Endothelial cell of umbilical vein (primary cell): ENCODE results near the gene MED22. TPM values are rescaled to one million over a fixed set of nuclear protein-coding genes. Genes with fewer than 3 reads are reported as not detected.
A peak's percentile ranks its signal among the peaks of the same experiment; 100 is the strongest.

ENCODE experiments used
- BruUV-seq: library from RNA; stranded (reverse); fragments of 400-500 nt; replicated peaks from 2 replicates; lab custom pipeline; 2021; lab: Mats Ljungman, UMichigan
- CTCF ChIA-PET: fragments of 300-600, 350-600 bp; sonication (Branson Sonifier 250); formaldehyde crosslinking; loops from one replicate; lab custom pipeline; 2021; ENCODE audit warnings: antibody characterized with exemption, inconsistent platforms; lab: Charles Lee
- POLR2A ChIA-PET: fragments of 300-600, 350-600 bp; sonication (Branson Sonifier 250); formaldehyde crosslinking; loops from one replicate; lab custom pipeline; 2021; ENCODE audit warnings: antibody characterized with exemption, inconsistent platforms; lab: Charles Lee
- DNase-seq: peaks from one replicate; pipeline ENCODE4 v3.0.0-alpha.2; 2011; ENCODE audit warnings: low read depth, low spot score
- FAIRE-seq: peaks from 2 replicates; lab custom pipeline; 2011; peaks lifted over from hg19 to GRCh38; lab: Jason Lieb, UNC
- H2AFZ ChIP-seq: 2 replicates; pipeline ENCODE4 v1.6.0; 2012; ENCODE audit warnings: low read depth, low read length, control low read depth, inconsistent platforms
- H3K27ac ChIP-seq: 2 replicates; pipeline ENCODE4 v1.5.1; 2011; ENCODE audit warnings: low read depth, mild to moderate bottlenecking, control low read depth, low read length, moderate library complexity; ENCODE audit not compliant: insufficient read depth
- H3K27me3 ChIP-seq, 2 experiments: 2 replicates each; pipeline versions ENCODE4 v1.6.0 to v1.6.1; 2011; ENCODE audit warnings: low read length in 2 of 2, mixed read lengths in 1 of 2; ENCODE audit not compliant: control insufficient read depth in 2 of 2, insufficient read depth in 2 of 2
- H3K36me3 ChIP-seq, 2 experiments: 2 replicates in 1 of 2; 3 replicates in 1 of 2; pipeline ENCODE4 v1.5.1; 2011; ENCODE audit warnings: low read length in 2 of 2, mild to moderate bottlenecking in 1 of 2, moderate library complexity in 1 of 2; ENCODE audit not compliant: control insufficient read depth in 2 of 2, insufficient read depth in 2 of 2; ENCODE audit errors: extremely low read depth in 1 of 2
- H3K4me1 ChIP-seq: 3 replicates; pipeline ENCODE4 v1.5.1; 2011; ENCODE audit warnings: mild to moderate bottlenecking, low read length; ENCODE audit not compliant: control insufficient read depth, insufficient read depth; ENCODE audit errors: extremely low read depth
- H3K4me2 ChIP-seq: 2 replicates; pipeline ENCODE4 v1.6.1; 2011; ENCODE audit warnings: low read length, control low read depth, mixed read lengths; ENCODE audit not compliant: insufficient read depth
- H3K4me3 ChIP-seq, 3 experiments: fragments of 200-600 bp in 1 of 3; sonication (generic), shearing (Covaris generic) in 1 of 3; replicated peaks in 1 of 3; 2 replicates each; pipeline ENCODE4 v1.5.1; 2011 to 2016; ENCODE audit warnings: control low read depth in 3 of 3, low read length in 3 of 3, mild to moderate bottlenecking in 2 of 3, inconsistent platforms in 1 of 3, low read depth in 1 of 3, moderate library complexity in 1 of 3; ENCODE audit not compliant: insufficient read depth in 1 of 3
- H3K79me2 ChIP-seq: 2 replicates; pipeline ENCODE4 v1.6.0; 2012; ENCODE audit warnings: low read length, inconsistent platforms; ENCODE audit not compliant: control insufficient read depth, insufficient read depth
- H3K9ac ChIP-seq: replicated peaks from 2 replicates; pipeline ENCODE3; 2011; ENCODE audit warnings: low read length, control low read depth; ENCODE audit not compliant: insufficient read depth; ENCODE audit errors: extremely low read depth
- H3K9me1 ChIP-seq: replicated peaks from 3 replicates; pipeline ENCODE4 v1.6.0; 2011; ENCODE audit warnings: mild to moderate bottlenecking, low read length; ENCODE audit not compliant: control insufficient read depth, insufficient read depth; ENCODE audit errors: extremely low read depth
- H3K9me3 ChIP-seq: replicated peaks from 2 replicates; pipeline ENCODE4 v1.5.1; 2012; ENCODE audit warnings: low read length, inconsistent platforms; ENCODE audit not compliant: control insufficient read depth, insufficient read depth
- H4K20me1 ChIP-seq: replicated peaks from 2 replicates; pipeline ENCODE3; 2011; ENCODE audit warnings: mild to moderate bottlenecking, low read length; ENCODE audit not compliant: control insufficient read depth, insufficient read depth; ENCODE audit errors: extremely low read depth
- CTCF ChIP-seq, 2 donors: IDR thresholded peaks; 1 replicate in 1 of 2; 2 replicates in 1 of 2; pipeline ENCODE4 v1.5.1; 2011; ENCODE audit warnings: low read length in 2 of 2, mild to moderate bottlenecking in 2 of 2, moderate library complexity in 2 of 2, control low read depth in 1 of 2, inconsistent platforms in 1 of 2, low read depth in 1 of 2; ENCODE audit not compliant: insufficient read depth in 1 of 2; ENCODE audit errors: extremely low read depth in 1 of 2
- EZH2 ChIP-seq: IDR thresholded peaks from 2 replicates; pipeline ENCODE4 v1.6.1; 2012; ENCODE audit warnings: borderline replicate concordance, low read depth, mild to moderate bottlenecking, moderate library complexity, low read length, inconsistent platforms; ENCODE audit not compliant: severe bottlenecking
- FOS ChIP-seq: IDR thresholded peaks from 2 replicates; pipeline ENCODE4 v1.6.1; 2011; ENCODE audit warnings: mild to moderate bottlenecking, low read length, moderate library complexity, borderline replicate concordance; ENCODE audit not compliant: insufficient read depth
- GATA2 ChIP-seq: IDR thresholded peaks from 2 replicates; pipeline ENCODE4 v1.7.0; 2011; ENCODE audit warnings: low read depth, mild to moderate bottlenecking, moderate library complexity, mixed read lengths, low read length; ENCODE audit not compliant: insufficient read length, insufficient read depth
- JUN ChIP-seq: IDR thresholded peaks from 2 replicates; pipeline ENCODE4 v1.6.1; 2011; ENCODE audit warnings: borderline replicate concordance, low read depth; ENCODE audit not compliant: insufficient read length, insufficient read depth
- MYC ChIP-seq: IDR thresholded peaks from one replicate; pipeline ENCODE4 v1.6.1; 2011; ENCODE audit warnings: mild to moderate bottlenecking, low read depth, low read length
- POLR2A ChIP-seq: IDR thresholded peaks from 2 replicates; pipeline ENCODE4 v1.6.1; 2012; ENCODE audit warnings: low read depth, mild to moderate bottlenecking, control low read depth, low read length
- POLR2AphosphoS5 ChIP-seq: IDR thresholded peaks from 2 replicates; pipeline ENCODE4 v1.6.1; 2012; ENCODE audit warnings: low read depth, mild to moderate bottlenecking, control low read depth, low read length, moderate library complexity; ENCODE audit not compliant: insufficient read depth
- dilution Hi-C: fragments of 300-500 bp; cut with MboI; formaldehyde crosslinking; loops from one replicate; pipeline ENCODE4 v1.15.0; 2019; ENCODE audit warnings: low sequenced_read_pairs; ENCODE audit not compliant: extremely low pct_ligation_motif_present
- intact Hi-C: fragments of 100-400 bp; cut with micrococcal nuclease; formaldehyde crosslinking; loops from one replicate; pipeline ENCODE4 v1.10.0; 2022
- polyA plus RNA-seq, 4 experiments: library from polyadenylated mRNA; depleted of rRNA in 3 of 4; stranded (reverse) in 3 of 4; unstranded in 1 of 4; fragments of >200 nt; gene quantifications; 2 replicates each; pipeline versions ENCODE4 v1.2.1 to v1.2.3, GENCODE V29; 2011 to 2012; ENCODE audit warnings: missing spikeins in 1 of 4
- total RNA-seq: library from RNA; stranded (reverse); gene quantifications from 2 replicates; pipeline ENCODE4 v1.2.3, GENCODE V29; 2021
- TF ChIP-seq, protein P1 (sequence below): IDR thresholded peaks from 2 replicates; pipeline ENCODE4 v1.6.1; 2011; ENCODE audit not compliant: insufficient read depth, insufficient read length

The MED22 gene
- total and polyA plus RNA-seq, 2 donors (not counting 3 experiments of a cell fraction or from before 2014, with no cell fraction given) = 25.7 to 27.4 TPM

GRCh38 chr9:133359399-133360175 is 11.7 kb upstream of the MED22 start:
- ChIA-PET CTCF (interaction anchor here (0.8 to 1.4 kb wide), 2 partner anchors 13 to 127 kb away, joined by 3 to 6 read pairs; no protein-coding TSS in a partner anchor), POLR2A (no interaction called here)
- TF ChIP-seq CTCF (IDR thresholded peaks at IDR 0.05; ENCODE audit: extremely low read depth in 1 of 2, insufficient read depth in 1 of 2, low read depth in 1 of 2, low read length in 2 of 2) = peak in 1 of 2 donors; percentile 23
- TF ChIP-seq, protein P1, sequence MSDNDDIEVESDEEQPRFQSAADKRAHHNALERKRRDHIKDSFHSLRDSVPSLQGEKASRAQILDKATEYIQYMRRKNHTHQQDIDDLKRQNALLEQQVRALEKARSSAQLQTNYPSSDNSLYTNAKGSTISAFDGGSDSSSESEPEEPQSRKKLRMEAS = no peak
- DNase-seq (no peak), FAIRE-seq (no peak)
- Histone ChIP-seq H3K4me3 (no peak overlapping the region), H3K4me2 (no peak overlapping the region), H3K27me3 (no peaks in the 10 kb centered on the region), H3K36me3 (peaks cover 21 to 35% of the 10 kb centered on the region in 2 experiments), H3K9ac (no peak overlapping the region), H3K79me2 (no peaks in the 10 kb centered on the region), H3K9me3 (no peaks in the 10 kb centered on the region), H4K20me1 (no peaks in the 10 kb centered on the region), H3K9me1 (no peaks in the 10 kb centered on the region), H3K4me1 (peaks cover 10% of the 10 kb centered on the region), H2AFZ (no peak overlapping the region), H3K27ac (no peak overlapping the region)
- dilution Hi-C loops (no loop called here), intact Hi-C loops (no loop called here)
- BruUV-seq = no TSS peak

DNA sequence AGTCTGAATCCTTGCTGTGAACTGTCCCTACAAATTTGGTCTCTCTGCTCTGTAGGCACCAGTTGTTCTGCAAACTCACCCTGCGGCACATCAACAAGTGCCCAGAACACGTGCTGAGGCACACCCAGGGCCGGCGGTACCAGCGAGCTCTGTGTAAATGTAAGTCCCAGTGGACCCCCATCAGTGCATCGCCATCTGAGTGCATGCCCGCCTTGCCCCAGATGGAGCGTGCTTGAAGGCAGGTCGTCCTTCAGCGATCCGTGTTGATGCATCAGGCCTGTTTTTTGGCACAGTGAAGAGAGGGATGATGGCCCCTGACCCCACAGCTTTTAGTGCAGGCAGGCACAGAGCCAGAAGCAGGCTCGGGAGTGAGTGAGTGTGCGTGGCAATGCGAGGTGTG is 9.7 kb upstream of the MED22 start:
- intact Hi-C loops = loop anchor here (2.0 kb wide), 1 partner anchor 121 kb away; the partner anchor contains the start of gene SLC2A6
- CTCF ChIA-PET = interaction anchor here (1.0 to 1.3 kb wide), 3 partner anchors 15 to 128 kb away, joined by 3 to 4 read pairs (median 4); no protein-coding TSS in a partner anchor

More for the DNA sequence above, 9.7 kb upstream of the MED22 start:
- H3K4me2 ChIP-seq = no peak overlapping the region
- no peak for FAIRE-seq
- peaks cover 10% of the 10 kb centered on the region for H3K4me1 ChIP-seq
- no peaks in the 10 kb centered on the region for H3K27me3 ChIP-seq
- BruUV-seq = no TSS peak
- POLR2A ChIA-PET = interaction anchor here (1.5 kb wide), 1 partner anchor 9 kb away, joined by 10 read pairs; the partner anchor contains the start of genes MED22 and RPL7A
- DNase-seq = no peak
- H3K9ac ChIP-seq = no peak overlapping the region
- no peak overlapping the region for H2AFZ ChIP-seq
- peaks cover 11 to 24% of the 10 kb centered on the region in 2 experiments for H3K36me3 ChIP-seq
- H3K9me3 ChIP-seq = no peaks in the 10 kb centered on the region
- no peak overlapping the region for H3K27ac ChIP-seq
- H3K79me2 ChIP-seq = no peaks in the 10 kb centered on the region
- TF ChIP-seq MYC (no peak), JUN (no peak), POLR2A (no peak), CTCF (IDR thresholded peaks at IDR 0.05; ENCODE audit: extremely low read depth in 1 of 2, insufficient read depth in 1 of 2, low read depth in 1 of 2, low read length in 2 of 2) (no peak), POLR2AphosphoS5 (no peak), GATA2 (no peak), EZH2 (no peak), FOS (no peak)
- TF ChIP-seq, protein P1 = no peak
- no peaks in the 10 kb centered on the region for H3K9me1 ChIP-seq
- H3K4me3 ChIP-seq = no peak overlapping the region
- no peaks in the 10 kb centered on the region for H4K20me1 ChIP-seq
- dilution Hi-C loops = no loop called here
